ENCODE data around the gene RYR3.

DNA sequence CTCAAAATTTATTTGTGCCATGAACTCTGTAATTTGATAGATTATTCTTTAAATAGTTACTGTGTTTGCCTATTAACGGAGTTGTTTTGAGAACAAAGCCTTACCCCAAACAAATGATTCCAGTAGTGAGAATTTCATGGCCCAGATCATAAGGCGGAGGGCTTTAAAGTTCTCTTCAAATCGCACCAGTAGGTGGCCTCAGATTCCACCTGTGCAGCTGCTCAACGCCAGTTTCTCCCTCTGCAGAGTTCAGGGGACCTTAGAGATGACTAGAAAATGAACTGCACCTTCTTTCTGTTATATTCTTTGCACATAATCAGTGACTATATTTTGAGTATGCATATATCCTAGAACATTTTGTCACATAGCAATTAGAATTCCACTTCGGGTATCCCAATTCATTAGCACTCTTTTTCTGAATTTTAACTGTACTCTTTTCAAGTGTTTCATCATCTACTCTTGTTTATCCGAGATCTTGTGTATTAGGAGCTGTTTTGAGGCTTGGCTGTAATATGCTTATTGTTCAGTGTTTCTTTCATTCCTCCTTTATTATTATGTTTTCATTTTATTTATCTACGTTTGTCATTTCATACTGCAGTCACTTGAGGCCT, 425.0 kb downstream of the RYR3 start:
- TF ChIP-seq CTCF (conservative IDR thresholded peaks at IDR 0.05; ENCODE audit: low read length) (peak; percentile 86), EZH2phosphoT487 (IDR thresholded peaks at IDR 0.05; ENCODE audit: borderline replicate concordance, low read depth, low read length) (no peak)

Measured in OCI-LY7 (cell line).